MM.1S (cell line): ENCODE results near the gene TP73.

Experiments used
- CTCF ChIP-seq: fragments of 300-600 bp; sonication (generic); IDR thresholded peaks from 2 replicates; pipeline ENCODE4 v1.5.1; 2016; ENCODE audit warnings: antibody characterized with exemption, low read length, mixed read lengths
- EZH2 ChIP-seq: fragments of 300-600 bp; sonication (generic); optimal IDR thresholded peaks from 2 replicates; pipeline ENCODE3; 2017; ENCODE audit warnings: low read depth, mild to moderate bottlenecking, antibody characterized with exemption, low read length, mixed read lengths

GRCh38 chr1:3745590-3746381 lies 93.5 kb downstream of the TP73 start:
- TF ChIP-seq CTCF = no peak
- no peak for TF ChIP-seq EZH2
